Right hindlimb (tissue), 1 donor: ENCODE measurements around the gene DEFB123.
A peak's percentile ranks its signal among the peaks of the same experiment; 100 is the strongest.

Experiments used
- DNase-seq: peaks from one replicate; pipeline ENCODE4 v3.0.0-alpha.2; 2018

DEFB123 gene

DNA sequence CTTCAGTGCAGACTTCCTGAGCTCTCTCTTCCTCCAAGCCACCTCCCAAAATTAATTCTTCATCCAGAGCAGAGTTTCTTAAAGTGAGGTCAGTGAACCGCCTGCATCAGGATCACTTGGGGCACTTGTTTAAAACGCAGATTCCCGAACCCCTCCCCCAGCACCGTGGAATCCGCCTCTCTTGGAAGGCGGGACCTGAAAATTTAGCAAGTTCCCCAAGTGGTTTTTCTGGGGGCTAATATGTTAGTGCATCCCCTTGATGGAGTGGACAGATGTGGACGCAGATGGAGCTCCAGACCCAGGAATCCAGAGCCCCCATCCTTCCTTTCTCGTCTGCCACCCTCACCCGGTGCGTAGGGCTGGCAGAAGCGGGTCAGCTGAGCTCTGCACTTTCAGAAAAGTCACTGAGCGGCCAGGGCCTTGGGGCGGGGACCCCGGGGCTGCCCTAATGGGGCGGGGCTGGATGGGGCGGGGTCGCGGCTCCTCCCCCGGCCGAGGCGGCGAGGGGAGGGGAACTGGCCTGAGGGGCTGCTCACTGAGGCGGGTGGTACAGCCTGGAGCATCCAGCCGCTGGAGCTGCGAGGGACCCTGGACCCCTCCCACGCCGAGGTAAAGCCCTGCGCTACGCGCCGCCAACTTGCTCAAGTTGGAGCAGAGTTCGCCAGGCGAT lies 34.5 kb downstream of the DEFB123 start, which contains the start of the genes DEFB124 and REM1:
TSS of gene DEFB124 (minus strand) at position 370 of the 670 bp plus-strand sequence. CDS start 2,114 bp downstream, outside the sequence.
TSS of gene REM1 (plus strand) at position 531 of the 670 bp plus-strand sequence. CDS start 1,158 bp downstream, outside the sequence.
- DNase-seq, result peak; percentile 78

DNA sequence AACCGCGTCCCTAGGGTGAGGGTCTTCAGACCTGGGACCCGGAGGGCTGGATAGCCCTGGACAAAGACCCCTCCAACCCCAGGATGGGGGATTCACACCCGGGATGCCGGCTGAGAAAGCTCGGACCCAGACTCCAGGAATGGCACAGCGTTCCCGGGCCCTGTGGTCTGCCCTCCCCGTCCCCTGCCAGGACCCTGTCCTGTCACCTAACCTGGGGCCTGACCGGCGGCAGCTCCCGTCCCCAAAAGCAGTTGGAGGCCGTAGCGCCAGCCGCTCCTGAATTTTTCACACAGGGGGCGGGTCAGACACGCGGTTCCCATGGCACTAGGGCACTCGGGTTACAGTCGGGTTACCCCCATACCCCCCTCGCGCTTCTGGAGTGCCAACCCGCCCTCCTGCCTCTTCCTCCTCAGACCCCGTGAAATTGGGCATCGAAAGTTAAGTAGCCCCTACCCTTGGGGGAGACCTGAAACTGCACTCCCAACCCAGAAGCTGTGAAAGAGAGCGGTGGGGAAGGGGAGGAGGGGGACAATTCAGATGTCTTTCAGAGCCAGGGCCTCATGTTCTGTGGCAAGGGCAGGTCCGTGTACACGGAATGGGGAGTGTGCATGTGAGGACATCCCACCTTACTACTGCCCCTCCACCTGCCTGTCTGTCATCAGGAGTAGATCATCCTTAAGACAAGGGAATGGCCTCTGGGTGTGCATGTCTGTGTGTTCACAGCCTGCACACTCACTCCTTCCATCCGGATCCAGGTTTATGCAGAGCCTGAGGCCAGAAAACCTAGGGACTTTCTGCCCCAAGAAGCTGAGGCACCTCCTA lies 35.3 kb downstream of the DEFB123 start:
- DNase-seq, result no peak

DNA sequence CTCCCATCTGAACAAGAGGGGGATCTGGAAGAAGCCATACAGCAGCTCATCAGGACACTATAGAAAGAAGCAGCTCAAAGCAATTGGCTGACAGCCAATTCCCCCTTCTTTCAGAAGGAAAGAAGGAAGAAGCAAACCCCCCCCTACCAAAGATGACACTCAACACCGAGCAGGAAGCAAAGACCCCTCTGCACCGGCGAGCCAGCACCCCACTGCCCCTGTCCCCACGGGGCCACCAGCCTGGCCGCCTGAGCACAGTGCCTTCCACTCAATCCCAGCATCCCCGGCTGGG lies 35.8 kb downstream of the DEFB123 start:
- DNase-seq, result no peak

DNA sequence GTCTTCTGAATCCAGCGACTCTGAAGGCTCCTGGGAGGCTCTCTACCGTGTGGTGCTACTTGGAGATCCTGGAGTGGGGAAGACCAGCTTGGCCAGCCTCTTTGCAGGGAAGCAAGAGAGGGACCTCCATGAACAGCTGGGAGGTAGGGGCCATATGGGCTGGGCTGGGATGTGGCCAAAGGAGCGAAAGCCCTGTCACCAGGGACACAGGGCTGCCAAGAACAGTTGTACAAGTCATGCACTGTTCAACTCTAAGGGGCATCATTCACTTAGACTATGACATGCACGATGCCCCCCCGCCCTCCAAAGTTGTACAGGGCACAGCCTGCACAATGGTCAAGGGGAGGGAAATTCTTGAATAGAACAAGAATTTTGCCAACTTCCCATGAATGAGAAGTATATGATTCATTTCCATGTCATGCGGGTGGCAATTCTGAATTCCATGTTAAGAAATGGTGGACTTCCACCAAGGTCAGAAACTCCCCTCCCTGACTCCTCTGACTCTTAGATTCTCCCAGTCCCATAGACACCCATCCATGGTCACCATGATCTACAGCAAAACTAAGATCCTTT lies 36.3 kb downstream of the DEFB123 start:
- DNase-seq, result no peak

DNA sequence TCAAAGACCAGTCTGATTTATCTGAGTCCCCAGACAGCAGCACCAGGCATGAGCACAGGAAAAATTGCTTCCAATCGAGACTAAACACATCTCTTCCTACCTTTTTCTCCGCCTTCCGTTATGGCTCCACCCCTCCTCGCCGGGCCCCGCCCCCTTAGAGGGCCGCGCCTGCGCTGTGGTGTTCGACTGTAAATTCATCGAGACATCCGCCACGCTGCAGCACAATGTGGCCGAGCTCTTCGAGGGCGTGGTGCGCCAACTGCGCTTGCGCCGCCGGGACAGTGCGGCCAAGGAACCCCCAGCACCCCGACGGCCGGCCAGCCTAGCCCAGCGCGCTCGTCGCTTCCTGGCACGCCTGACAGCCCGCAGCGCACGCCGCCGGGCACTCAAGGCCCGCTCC lies 43.6 kb downstream of the DEFB123 start:
- DNase-seq, result peak; percentile 82

DNA sequence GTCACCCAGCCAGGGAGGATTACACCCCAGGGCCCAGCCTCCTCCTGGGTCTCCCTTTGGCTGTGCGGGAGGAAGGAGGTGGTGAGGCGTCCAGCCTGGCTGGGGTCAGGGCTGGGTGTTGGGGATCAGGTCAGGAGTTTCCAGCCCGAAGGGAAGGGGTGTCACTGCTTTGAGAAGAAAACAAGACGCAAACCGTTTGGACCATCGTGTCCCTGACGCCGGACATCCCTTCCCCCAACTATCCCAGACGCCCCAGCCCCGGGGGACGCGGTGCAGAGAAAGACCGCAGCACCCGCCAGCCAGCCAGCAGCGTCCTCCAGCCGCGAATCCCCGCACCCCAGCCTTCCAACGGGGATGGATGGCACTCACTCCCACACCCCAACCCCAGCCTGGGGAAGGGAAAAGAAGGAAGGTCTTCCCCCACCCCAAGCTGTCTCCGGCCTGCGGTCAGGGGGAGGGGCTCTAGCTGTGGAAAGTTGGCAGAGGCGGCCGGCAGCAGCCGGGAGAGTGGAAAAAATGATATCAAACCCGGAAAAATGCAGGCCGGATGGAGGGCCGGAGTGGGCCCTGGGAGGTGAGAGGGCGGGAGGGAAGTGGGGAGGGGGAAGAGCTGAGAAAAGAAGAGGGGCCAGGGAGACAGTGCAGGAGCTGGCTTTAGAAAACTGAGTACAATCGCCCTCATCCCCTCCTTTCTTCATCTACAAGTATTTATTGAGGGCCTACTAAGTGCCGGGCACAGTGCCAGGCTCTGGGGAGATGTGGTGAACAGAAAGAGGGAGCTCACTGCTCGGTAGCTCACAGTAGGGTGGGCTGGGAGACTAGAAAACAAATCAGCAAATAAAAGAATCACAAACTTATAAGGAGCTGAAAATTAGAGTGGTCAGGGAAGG lies 45.3 kb downstream of the DEFB123 start:
- peak; percentile 95 for DNase-seq

DNA sequence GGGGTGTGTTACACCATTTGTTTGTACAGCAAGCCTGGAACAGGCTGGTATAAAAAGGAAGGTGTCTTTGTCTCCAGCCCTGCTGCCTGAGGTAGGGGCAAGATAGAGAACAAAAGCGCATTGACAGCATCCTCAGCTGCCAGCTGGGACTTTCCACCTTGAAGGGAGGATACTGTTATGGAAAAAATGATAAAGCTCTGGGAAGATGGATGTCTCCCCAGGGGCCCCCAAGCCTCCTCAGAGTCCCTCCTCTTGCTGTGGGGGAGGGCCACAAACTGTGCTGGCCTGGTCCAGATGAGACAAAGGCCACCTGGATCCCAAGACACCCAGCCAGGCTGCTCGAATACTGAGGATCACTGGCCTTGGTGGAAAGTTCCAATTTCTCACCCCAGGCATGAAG lies 47.7 kb downstream of the DEFB123 start:
- no peak for DNase-seq

DNA sequence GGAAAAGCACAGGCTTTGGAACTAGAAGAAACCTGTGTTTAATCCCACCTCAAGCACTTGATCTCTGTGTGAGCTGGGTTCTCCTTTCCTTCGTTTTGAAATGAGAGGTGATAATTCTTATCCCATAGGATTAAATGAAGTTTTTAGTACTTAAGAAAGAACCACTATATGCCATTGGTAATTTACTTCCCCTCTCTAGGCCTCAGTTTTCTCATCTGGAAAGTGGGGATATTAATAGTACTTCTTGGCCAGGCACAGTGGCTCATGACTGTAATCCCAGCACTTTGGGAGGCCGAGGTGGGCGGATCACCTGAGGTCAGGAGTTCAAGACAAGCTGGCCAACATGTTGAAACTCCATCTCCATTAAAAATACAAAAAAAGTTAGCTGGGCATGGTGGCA lies 48.7 kb downstream of the DEFB123 start:
- DNase-seq, result no peak

DNA sequence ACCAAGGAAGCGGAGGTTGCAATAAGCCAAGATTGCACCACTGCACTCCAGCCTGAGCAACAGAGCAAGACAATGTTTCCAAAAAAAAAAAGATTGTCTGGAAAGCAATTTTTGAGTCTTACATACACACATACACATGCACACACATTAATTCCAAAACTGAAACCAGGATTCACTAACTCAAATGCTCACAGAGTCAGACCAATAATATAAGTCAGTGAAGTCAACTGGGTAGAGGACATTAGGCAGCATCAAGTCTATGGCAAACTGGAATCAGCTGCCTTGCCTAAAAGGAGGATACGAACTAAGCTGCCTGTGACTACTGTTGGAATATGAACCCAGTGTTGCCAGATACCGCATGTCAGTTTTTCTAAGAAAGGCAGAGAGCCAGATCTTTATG lies 50.3 kb downstream of the DEFB123 start:
- no peak for DNase-seq

DNA sequence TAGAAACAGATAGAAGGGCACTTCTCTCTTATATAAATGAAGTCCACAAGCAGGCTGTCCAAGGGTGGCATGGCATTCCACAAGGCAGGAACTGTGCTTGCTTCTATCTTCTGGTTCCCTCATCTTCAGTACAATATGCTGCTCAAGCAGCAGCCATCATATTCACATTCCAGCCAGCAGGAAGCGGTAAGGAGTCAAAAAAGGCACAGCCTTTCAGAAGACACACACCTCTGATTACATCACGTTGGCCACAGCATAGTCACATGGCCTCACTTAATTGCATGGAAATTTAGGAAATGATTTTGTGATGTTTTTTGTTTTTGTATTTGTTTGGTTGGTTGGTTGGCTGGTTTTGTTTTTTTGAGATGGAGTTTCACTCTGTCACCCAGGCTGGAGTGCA lies 53.7 kb downstream of the DEFB123 start:
- no peak for DNase-seq

DNA sequence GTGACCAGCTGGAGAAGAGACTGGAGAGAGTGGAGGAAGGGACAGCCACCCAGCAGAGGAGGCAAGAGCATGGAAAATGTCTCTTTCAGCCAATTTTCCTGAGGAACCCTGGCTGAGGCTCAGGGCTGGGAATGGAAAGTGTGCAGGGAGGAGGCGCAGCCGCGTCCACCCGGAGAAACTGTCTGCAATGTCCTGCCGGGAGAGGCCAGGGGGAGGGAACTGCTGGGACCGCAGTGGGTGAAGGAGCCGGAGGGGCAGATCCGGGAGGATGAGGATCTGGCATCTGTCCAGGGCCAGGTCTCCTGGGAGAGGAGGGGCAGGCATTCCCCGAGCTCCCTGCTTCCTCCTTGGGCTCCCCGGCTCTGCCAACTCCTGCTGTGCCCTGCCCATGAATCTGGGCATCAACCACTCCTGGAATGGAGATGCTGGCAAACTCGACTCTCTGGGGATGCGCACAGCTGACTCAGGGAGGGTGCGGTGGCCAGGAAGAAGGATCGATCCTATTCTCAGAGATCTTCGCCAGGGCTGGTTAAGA lies 56.4 kb downstream of the DEFB123 start:
- peak; percentile 91 for DNase-seq

DNA sequence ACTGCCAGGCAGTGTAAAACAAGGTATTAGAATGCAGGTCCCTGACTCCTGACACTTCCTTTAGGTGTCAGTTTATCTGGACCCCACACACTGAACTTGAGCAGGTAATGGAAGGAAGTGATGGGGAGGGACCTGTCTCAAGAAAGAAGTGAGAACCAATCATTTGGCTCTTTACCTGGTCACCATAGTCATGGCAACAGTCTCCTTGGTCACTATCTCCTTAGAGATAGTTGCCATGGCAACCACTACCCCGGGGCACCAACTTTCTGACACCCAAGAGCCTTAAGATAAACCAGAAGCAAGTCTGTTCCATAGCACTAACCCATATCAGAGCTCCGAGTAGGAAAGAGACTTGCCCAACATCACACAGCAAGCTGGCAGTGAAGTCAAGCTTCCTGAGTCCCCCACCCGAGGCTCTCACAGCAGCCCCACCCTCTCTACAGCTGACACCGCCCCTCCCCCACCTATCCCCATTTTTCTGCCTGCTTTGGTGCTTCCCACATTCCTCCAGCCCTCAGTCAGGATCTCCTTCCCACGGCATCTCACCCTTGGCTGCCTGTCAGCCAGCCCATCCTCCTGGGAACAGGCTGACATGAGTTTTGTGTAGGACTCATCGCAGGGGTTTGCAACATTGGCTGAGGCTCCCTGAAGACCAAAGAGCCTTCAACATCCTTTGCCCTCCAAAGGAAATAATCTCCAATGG lies 57.6 kb downstream of the DEFB123 start:
- DNase-seq, result no peak
